HG03565 (cell line): ENCODE measurements around the gene ZFTA.

Experiments used
- ATAC-seq: cut with Tn5 transposase; IDR thresholded peaks from one replicate; pipeline ENCODE4 v1.9.1; 2021; ENCODE audit warnings: mild to moderate bottlenecking, moderate library complexity; ENCODE audit not compliant: unreplicated experiment

The ZFTA gene

DNA sequence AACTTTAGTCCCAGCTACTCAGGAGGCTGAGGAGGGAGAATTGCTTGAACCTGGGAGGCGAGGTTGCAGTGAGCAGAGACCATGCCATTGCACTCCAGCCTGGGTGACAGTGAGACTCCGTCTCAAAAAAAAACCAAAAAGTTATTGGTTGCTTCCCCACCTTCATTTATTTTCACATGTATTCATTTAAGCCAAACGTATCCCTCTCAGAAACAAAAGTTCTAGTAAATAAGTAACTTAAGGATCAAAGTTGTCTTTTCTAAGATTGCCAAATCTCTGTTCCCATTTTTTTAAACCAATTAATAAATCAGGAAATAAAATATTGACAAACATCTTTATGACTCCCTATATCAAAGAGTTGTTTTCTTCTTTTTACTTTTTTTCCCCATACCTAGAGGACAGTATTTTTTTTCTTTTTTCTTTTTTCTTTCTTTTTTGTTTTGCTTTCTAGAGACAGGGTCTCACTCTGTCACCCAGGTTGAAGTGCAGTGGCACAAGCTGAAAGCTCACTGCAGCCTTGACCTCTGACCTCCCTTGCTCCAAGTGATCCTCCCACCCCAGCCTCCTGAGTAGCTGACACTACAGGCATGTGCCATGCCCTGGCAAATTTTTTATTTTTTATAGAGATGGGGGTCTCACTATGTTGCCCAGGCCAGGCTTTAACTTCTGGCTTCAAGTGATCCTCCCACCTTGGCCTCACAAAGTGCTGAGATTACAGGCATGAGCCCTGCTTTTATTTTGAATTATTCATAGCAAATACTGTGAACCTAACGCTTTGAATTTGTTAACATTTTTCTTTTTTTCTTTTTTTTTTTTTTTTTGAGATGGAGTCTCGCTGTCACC lies 11.4 kb downstream of the ZFTA start:
- no peak for ATAC-seq

DNA sequence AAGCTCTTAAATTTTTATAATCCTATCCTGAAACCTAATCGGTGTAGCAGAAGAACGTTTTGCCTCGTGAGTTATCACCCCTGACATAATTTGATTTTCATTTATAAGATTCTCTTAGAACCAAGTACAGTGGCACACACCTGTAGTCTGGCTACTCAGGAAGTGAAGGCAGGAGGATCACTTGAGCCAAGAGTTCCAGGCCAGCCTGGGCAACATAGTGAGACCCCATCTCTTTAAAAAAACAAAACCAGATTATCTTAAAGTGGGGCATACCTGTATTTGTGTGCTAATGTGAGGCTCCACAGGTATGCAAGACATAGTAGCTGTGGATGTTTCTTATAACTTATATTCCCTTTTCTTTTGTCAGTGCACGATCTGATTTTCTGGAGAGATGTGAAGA lies 19.0 kb downstream of the ZFTA start:
- no peak for ATAC-seq

DNA sequence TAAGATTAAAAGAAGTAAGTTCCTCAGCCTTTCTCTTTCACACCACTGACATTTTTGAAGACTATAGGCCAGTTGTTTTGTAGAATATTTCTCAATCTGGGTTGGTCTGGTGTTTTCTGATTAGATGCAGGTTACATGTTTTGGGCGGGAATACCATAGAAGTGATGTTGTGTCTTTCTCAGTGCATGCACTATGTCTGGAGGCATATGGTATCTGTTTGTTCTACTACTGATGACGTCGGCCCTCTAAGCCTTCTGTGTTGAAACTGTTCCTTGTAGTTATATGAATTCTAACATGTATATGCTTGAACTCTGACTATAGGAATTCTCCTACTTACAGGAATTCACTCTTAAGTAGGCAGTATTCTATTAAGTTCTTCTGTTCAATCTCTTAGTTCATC lies 21.6 kb downstream of the ZFTA start:
- no peak for ATAC-seq

DNA sequence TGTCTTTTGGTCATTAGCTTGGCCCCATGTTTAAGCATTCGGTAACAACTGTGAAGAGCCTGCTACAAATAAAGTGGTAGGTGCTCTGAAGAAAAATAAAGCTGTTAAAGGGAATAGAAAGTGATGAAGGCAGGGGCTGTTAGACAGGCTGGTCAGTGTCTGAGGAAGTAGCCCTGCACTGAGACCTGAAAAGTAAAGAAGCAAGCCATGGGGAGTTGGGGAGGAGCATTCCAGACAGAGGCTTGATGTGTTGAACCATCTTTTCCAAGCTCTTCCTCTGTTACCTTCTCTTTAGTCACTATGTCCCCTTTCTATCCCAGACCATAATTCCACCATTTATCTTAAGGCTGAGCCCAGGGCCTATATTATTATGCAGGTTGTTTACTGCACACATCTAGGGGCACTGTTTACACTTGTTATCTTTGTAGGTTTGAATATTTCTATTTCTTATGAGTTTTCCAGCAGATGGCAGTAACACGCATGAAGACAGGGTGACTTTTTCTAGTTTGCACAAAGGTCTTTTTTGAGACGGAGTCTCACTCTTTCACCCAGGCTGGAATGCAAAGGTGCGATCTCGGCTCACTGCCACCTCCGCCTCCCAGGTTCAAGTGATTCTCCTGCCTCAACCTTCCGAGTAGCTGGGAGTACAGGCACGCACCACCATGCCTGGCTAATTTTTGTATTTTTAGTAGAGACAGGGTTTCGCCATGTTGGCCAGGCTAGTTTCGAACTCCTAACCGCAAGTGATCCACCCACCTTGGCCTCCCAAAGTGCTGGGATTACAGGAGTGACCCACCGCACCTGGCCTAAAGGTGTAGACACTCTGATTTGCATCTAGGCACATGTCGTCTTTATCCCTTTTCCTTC lies 23.0 kb downstream of the ZFTA start:
- ATAC-seq: no peak

DNA sequence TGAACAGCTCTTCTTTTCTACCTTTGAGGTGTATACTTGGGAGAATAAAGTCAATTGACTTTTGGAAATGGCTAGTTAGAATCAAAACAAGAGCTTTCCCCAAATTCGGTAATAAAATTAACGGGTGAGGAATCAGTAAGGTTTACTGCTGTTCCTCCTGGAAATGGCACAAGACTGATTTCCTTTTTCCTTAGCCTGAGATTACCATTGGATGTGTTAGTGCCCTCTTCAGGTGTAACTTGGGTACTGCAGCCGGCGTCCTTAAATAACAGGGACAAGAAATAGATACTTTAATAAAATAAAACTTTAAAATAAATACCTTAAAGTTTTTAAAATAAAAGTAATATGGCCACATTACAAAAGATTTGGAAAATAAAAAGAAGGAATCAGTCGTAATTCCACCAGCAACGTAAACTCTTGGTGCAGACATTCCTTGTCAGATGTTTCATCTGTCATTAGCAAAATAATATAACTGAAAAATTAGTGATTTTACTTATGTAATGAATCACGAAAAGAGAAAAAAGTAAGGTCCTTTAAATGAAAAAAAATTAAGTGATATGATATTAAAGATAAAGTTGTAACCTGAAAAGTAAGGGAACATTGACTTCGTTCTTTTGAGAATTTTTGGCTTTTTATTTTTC lies 29.7 kb downstream of the ZFTA start:
- ATAC-seq: no peak

DNA sequence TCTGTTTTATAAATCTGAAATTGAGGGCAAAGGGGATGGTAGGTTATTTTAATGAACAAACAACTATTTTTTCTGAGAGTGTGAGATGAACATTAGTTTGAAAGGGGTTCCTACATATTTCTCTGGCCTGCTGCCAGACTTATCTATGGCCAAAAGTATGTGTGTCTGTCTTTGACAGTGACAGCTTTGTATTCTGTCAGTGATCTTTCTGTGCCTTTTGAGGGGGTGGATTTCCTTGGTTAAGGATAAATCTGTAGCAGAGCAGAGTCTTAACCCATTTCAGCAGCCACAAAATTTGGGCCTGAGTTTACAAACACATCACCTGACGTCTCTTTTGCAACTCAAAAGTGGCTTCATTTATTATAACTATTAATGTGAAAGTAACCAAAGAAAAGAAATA lies 30.9 kb downstream of the ZFTA start:
- no peak for ATAC-seq

DNA sequence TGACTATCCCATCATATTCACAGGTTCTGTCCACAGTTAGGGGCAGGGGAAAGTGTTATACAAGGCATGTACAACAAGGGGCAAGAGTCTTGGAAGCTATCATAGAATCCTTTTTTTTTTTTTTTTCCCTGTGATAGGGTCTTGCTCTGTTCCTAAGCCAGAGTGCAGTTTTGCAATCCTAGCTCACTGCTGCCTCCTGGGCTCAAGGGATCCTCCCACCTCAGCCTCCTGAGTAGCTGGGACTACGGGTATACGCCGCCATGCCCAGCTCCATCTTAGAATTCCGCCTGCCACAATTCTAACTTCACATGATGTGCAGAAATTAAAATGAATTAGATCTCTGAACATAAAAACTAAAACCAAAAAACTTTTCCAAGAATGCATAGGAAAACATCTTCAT lies 31.7 kb downstream of the ZFTA start:
- no peak for ATAC-seq

DNA sequence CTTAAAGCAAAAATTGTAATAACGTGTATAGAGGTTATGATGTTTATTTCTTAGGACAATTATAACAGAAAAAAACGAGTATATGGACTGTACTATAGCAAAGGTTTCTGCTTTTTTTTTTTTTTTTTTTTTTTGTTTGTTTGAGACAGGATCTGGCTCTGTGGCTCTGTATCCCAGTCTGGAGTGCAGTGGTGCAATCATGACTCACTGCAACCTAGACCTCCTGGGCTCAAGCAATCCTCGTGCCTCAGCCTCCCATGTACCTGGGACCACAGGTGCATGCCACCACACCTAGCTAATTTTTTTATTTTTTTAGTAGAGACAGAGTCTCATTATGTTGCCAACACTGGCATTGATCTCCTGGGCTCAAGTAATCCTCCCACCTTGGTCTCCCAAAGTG lies 39.2 kb downstream of the ZFTA start:
- ATAC-seq: no peak

DNA sequence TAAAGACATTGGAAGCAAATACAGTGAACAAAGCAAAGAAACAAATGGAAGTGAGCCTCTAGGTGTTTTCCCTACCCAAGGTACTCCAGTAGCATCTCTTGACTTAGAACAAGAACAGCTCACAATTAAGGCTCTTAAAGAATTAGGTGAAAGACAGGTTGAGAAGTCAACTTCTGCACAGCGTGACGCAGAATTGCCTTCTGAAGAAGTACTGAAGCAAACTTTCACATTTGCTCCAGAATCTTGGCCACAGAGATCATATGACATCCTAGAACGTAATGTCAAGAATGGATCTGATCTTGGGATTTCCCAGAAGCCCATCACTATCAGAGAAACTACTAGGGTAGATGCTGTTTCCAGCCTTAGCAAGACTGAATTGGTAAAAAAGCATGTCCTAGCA lies 48.0 kb downstream of the ZFTA start:
- no peak for ATAC-seq

DNA sequence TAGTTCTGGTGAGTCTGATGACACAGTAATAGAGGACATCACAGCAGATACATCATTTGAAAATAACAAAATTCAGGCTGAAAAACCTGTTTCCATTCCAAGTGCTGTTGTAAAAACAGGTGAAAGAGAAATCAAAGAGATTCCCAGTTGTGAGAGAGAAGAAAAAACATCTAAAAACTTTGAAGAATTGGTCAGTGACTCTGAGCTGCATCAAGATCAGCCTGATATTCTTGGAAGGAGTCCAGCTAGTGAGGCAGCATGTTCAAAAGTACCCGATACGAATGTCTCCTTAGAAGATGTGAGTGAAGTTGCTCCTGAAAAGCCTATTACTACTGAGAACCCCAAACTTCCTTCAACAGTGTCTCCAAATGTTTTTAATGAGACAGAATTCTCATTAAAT lies 48.6 kb downstream of the ZFTA start:
- ATAC-seq: no peak

DNA sequence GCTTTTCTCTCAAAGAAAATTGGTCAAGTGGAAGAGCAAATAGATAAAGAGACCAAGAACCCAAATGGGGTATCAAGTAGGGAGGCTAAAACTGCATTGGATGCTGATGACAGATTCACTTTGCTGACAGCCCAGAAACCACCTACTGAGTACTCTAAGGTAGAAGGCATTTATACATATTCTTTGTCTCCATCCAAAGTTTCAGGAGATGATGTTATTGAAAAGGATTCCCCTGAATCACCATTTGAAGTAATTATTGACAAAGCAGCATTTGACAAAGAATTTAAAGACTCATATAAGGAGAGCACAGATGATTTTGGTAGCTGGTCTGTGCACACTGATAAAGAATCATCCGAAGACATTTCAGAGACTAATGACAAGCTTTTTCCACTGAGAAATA lies 49.6 kb downstream of the ZFTA start:
- no peak for ATAC-seq
